DOHH2 (cell line): ENCODE data around the gene DSCAML1.

Source experiments
- CTCF ChIP-seq: fragments of 200-600 bp; sonication (generic); IDR thresholded peaks from one replicate; pipeline ENCODE4 v1.5.1; 2014; ENCODE audit warnings: antibody characterized with exemption, mild to moderate bottlenecking, low read depth, low read length; ENCODE audit not compliant: poor library complexity, severe bottlenecking
- EZH2phosphoT487 ChIP-seq: fragments of 200-600 bp; sonication (generic); IDR thresholded peaks from 2 replicates; pipeline ENCODE4 v1.6.1; 2017; ENCODE audit warnings: borderline replicate concordance, mild to moderate bottlenecking, antibody characterized with exemption, low read length, moderate library complexity, mixed read lengths

GRCh38 chr11:117456027-117456720, 340.8 kb downstream of the DSCAML1 start:
- TF ChIP-seq CTCF = no peak
- TF ChIP-seq EZH2phosphoT487 = no peak
